Osteoblast (primary cell): ENCODE data around the gene SYT8. TPM values are rescaled to one million over a fixed set of nuclear protein-coding genes. Genes with fewer than 3 reads are reported as not detected.
A peak's percentile ranks its signal among the peaks of the same experiment; 100 is the strongest.

Experiments used
- DNase-seq: peaks from one replicate; pipeline ENCODE4 v3.0.0; 2011; ENCODE audit warnings: low spot score, mixed read lengths; ENCODE audit not compliant: insufficient read length; ENCODE audit errors: missing footprints
- H2AFZ ChIP-seq: 2 replicates; pipeline ENCODE4 v1.6.0; 2011; ENCODE audit warnings: mild to moderate bottlenecking, low read length
- H3K27ac ChIP-seq: 2 replicates; pipeline ENCODE4 v1.5.1; 2011; ENCODE audit warnings: mild to moderate bottlenecking, low read depth, low read length, moderate library complexity
- H3K27me3 ChIP-seq: 2 replicates; pipeline ENCODE4 v1.6.0; 2012; ENCODE audit warnings: mild to moderate bottlenecking, control low read depth, inconsistent platforms, low read length, moderate library complexity; ENCODE audit not compliant: insufficient read depth
- H3K36me3 ChIP-seq: 2 replicates; pipeline ENCODE4 v1.5.1; 2011; ENCODE audit warnings: mild to moderate bottlenecking, low read length, control low read depth, moderate library complexity; ENCODE audit not compliant: insufficient read depth
- H3K4me1 ChIP-seq: 2 replicates; pipeline ENCODE4 v1.5.1; 2011; ENCODE audit warnings: mild to moderate bottlenecking, low read length, control low read depth, moderate library complexity; ENCODE audit not compliant: insufficient read depth
- H3K4me2 ChIP-seq: 2 replicates; pipeline ENCODE4 v1.6.0; 2011; ENCODE audit warnings: mild to moderate bottlenecking, low read length; ENCODE audit not compliant: insufficient read depth
- H3K4me3 ChIP-seq: fragments of 200-600 bp; sonication (generic); 3 replicates; pipeline ENCODE4 v1.5.1; 2012; ENCODE audit warnings: mild to moderate bottlenecking, low read length, inconsistent platforms; ENCODE audit not compliant: insufficient read depth
- H3K79me2 ChIP-seq: 2 replicates; pipeline ENCODE4 v1.6.0; 2012; ENCODE audit warnings: mild to moderate bottlenecking, low read length, control low read depth, inconsistent platforms; ENCODE audit not compliant: insufficient read depth
- H3K9me3 ChIP-seq: 2 replicates; pipeline ENCODE4 v1.5.1; 2011; ENCODE audit warnings: low read depth, low read length, control low read depth
- H4K20me1 ChIP-seq: 2 replicates; pipeline ENCODE4 v1.6.0; 2012; ENCODE audit warnings: mild to moderate bottlenecking, low read length, control low read depth; ENCODE audit not compliant: insufficient read depth
- total RNA-seq: library from RNA; depleted of rRNA; stranded (reverse); fragments of >200 nt; gene quantifications from 2 replicates; pipeline ENCODE4 v1.2.3, GENCODE V29; 2012
- TF ChIP-seq, protein P1 (sequence below): IDR thresholded peaks from 2 replicates; pipeline ENCODE4 v1.5.1; 2011; ENCODE audit warnings: mild to moderate bottlenecking, low read depth, low read length, moderate library complexity; ENCODE audit errors: extremely low read depth

Gene SYT8
- total RNA-seq, 1 donor, result 0.36 TPM

DNA sequence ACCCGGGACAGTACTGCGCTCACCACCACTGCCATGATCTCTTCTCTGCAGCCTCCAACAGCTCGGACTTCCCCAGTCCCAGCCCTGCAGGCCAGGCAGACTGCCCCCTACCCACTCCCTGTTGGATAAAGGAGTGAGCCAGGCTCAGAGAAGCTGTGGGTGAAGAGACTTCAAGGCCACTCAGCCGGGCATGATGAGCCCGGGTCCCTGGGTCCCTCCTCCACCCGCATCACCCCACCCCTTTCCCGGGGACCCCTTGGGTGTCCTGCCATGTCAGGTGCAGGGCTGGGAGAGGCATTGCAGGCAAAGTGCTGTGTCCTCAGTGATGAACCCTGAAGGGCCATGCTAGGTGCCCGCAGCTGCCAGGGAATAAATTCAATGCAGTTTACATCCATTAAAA, 32.6 kb downstream of the SYT8 start:
- Histone ChIP-seq H4K20me1 (no peaks in the 10 kb centered on the region), H2AFZ (no peak overlapping the region), H3K36me3 (no peaks in the 10 kb centered on the region), H3K27me3 (peaks cover 36% of the 10 kb centered on the region), H3K4me2 (no peak overlapping the region), H3K4me1 (peaks cover 56% of the 10 kb centered on the region), H3K27ac (no peak overlapping the region), H3K4me3 (no peak overlapping the region), H3K9me3 (no peaks in the 10 kb centered on the region), H3K79me2 (no peaks in the 10 kb centered on the region)
- no peak for DNase-seq
- TF ChIP-seq, protein P1, sequence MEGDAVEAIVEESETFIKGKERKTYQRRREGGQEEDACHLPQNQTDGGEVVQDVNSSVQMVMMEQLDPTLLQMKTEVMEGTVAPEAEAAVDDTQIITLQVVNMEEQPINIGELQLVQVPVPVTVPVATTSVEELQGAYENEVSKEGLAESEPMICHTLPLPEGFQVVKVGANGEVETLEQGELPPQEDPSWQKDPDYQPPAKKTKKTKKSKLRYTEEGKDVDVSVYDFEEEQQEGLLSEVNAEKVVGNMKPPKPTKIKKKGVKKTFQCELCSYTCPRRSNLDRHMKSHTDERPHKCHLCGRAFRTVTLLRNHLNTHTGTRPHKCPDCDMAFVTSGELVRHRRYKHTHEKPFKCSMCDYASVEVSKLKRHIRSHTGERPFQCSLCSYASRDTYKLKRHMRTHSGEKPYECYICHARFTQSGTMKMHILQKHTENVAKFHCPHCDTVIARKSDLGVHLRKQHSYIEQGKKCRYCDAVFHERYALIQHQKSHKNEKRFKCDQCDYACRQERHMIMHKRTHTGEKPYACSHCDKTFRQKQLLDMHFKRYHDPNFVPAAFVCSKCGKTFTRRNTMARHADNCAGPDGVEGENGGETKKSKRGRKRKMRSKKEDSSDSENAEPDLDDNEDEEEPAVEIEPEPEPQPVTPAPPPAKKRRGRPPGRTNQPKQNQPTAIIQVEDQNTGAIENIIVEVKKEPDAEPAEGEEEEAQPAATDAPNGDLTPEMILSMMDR, result no peak

DNA sequence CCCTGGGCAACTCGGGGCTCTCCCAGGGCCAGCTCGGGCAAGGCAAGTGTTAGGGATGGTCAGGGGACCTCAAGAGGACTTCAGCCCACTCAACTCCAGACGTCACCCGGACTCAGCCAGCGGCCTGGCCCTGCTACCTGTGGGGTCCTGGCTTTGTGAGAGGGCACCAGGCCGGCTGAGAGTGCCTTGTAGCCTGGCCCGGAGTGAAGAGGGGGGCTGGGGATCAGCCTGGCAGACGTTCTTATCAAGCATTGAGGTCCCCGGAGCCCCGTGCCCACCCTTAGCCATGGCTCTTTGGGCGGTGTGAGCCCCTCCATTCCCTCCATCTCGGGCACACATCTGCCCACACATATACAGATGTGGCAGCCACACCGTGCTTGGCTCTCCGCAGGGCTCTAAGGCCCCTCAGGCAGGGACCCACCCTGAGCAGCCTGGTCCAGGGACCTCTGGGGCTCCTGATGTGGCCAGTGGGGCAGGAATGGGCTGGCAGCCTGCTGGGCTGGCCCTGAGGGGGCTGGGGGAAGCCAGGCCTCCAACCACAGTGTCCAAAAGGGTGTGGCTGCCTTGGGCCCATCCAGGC, 33.4 kb downstream of the SYT8 start:
- Histone ChIP-seq H4K20me1 (no peaks in the 10 kb centered on the region), H3K79me2 (no peaks in the 10 kb centered on the region), H3K4me1 (peaks cover 49% of the 10 kb centered on the region), H3K27ac (no peak overlapping the region), H3K27me3 (peaks cover 36% of the 10 kb centered on the region), H3K4me3 (no peak overlapping the region), H2AFZ (no peak overlapping the region), H3K36me3 (no peaks in the 10 kb centered on the region), H3K4me2 (peak overlapping the region; percentile 67), H3K9me3 (no peaks in the 10 kb centered on the region)
- DNase-seq, result no peak
- TF ChIP-seq, protein P1, result no peak

DNA sequence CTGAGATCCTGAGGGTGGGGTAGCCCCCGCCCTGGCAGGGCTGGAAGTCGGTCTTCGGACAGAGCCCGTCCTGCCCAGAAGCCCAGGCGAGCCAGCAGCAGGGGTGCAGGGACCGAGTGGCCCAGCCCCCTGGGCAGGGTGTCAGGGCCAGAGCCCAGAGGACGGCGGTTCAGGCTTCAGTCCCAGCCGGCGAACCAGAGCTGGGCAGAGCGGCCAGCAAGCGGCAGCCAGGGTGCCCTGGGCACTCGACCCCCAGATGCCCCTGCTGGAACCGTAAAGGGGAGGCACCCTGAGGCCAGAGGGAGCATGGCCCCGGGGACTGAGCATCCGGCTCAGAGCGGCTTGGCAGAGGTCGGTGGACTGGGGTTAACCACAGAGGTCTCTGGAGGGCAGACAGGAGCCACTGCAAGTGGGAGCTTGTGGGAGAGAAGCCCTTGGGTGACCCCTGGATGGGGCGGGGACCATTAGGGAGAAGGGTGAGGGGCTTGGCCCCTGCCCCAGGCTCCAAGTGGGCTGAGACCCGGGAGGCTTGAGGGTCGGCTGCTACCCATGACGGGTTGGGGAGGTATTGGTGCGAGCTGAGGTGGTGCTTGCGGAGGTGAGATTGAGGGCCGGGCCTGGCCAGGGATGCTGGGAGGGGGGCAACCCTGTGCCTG, 34.0 kb downstream of the SYT8 start:
- peak overlapping the region; percentile 63 for H3K4me3 ChIP-seq
- H3K4me2 ChIP-seq, result peak overlapping the region; percentile 67
- H3K27me3 ChIP-seq, result peaks cover 36% of the 10 kb centered on the region
- DNase-seq, result no peak
- no peaks in the 10 kb centered on the region for H3K36me3 ChIP-seq
- no peak overlapping the region for H3K27ac ChIP-seq
- no peaks in the 10 kb centered on the region for H3K79me2 ChIP-seq
- H3K9me3 ChIP-seq, result no peaks in the 10 kb centered on the region
- H2AFZ ChIP-seq, result no peak overlapping the region
- H4K20me1 ChIP-seq, result no peaks in the 10 kb centered on the region
- H3K4me1 ChIP-seq, result peaks cover 42% of the 10 kb centered on the region
- TF ChIP-seq, protein P1, result no peak

DNA sequence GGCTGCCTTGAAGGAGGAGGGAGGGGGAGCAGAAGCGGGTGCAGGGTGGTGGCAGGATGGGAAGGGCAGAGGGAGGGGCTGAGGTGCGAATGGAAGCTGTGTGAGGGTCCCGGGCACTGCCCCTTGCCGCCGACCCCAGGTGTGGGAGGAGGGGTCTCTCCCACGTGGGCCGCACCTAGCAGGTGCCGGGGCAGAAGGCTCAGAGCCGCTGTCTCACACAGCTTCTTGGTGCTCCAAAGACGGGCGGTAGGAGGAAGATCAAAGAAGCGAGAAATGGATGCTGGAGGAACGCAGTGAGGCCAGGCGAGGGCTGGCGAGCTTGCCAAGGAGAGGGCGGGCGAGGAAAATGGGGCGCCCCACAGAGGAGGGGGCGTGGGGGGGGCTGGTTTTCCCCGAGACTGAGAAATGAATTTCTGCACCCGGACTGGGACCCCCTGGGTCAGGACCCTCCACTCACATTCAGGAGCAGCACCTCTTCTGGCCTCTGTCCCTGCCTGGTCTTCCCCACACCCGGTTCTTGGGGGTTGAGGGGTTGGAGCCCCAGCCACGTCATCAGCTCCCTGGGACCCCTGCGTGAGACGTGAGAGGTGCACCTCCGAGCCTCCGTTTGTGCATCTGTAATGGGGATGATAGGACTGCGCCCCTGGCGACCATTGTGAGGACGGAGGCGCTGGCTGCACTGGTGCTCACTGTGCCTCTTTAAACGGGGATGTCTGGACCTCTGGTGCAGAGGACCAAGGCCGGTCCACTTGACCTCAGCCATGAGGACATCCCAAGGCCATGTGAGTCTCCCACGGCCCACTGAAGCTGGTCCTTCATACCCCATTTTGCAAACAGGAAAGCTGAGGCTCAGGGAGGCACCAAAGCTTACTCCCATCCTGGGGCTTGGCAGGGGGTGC, 34.9 kb downstream of the SYT8 start:
- no peaks in the 10 kb centered on the region for H3K79me2 ChIP-seq
- no peaks in the 10 kb centered on the region for H4K20me1 ChIP-seq
- peaks cover 34% of the 10 kb centered on the region for H3K4me1 ChIP-seq
- TF ChIP-seq, protein P1, result peak; percentile 54
- DNase-seq, result peak; percentile 93
- no peak overlapping the region for H2AFZ ChIP-seq
- H3K4me2 ChIP-seq, result peak overlapping the region; percentile 67
- peaks cover 36% of the 10 kb centered on the region for H3K27me3 ChIP-seq
- peak overlapping the region; percentile 63 for H3K4me3 ChIP-seq
- H3K9me3 ChIP-seq, result no peaks in the 10 kb centered on the region
- H3K27ac ChIP-seq, result no peak overlapping the region
- no peaks in the 10 kb centered on the region for H3K36me3 ChIP-seq
